ENCODE measurements around the gene TP53INP2.

Gene TP53INP2

GRCh38 chr20:34732523-34732922 lies 28.4 kb downstream of the TP53INP2 start:
- no peak for DNase-seq

GRCh38 chr20:34736106-34736735 lies 32.1 kb downstream of the TP53INP2 start:
- no peak for DNase-seq

- no peak for DNase-seq
Measured at GRCh38 chr20:34743039-34743438, 38.9 kb downstream of the TP53INP2 start.

GRCh38 chr20:34744340-34744739 lies 40.2 kb downstream of the TP53INP2 start:
- no peak for DNase-seq

GRCh38 chr20:34744847-34745246 lies 40.7 kb downstream of the TP53INP2 start:
- DNase-seq: no peak

- no peak for DNase-seq
Measured at GRCh38 chr20:34746674-34747073, 42.5 kb downstream of the TP53INP2 start.

- DNase-seq: no peak
Measured at GRCh38 chr20:34747479-34747878, 43.3 kb downstream of the TP53INP2 start.

GRCh38 chr20:34748709-34749108 lies 44.6 kb downstream of the TP53INP2 start:
- no peak for DNase-seq

GRCh38 chr20:34750484-34750883 lies 46.3 kb downstream of the TP53INP2 start:
- no peak for DNase-seq

GRCh38 chr20:34751453-34751852 lies 47.3 kb downstream of the TP53INP2 start:
- no peak for DNase-seq

- no peak for DNase-seq
Measured at GRCh38 chr20:34753706-34754461, 49.7 kb downstream of the TP53INP2 start.

GRCh38 chr20:34754611-34755010 lies 50.5 kb downstream of the TP53INP2 start:
- no peak for DNase-seq

- DNase-seq: no peak
Measured at GRCh38 chr20:34755367-34755766, 51.2 kb downstream of the TP53INP2 start.

- DNase-seq: no peak
Measured at GRCh38 chr20:34762031-34762555, 57.9 kb downstream of the TP53INP2 start.

All from activated CD4-positive, CD25-positive, alpha-beta regulatory T cell (primary cell).